ENCODE measurements around the gene SLC16A12.

SLC16A12 gene
- 0 reads per million in 3 donors for total RNA-seq

- Histone ChIP-seq H3K4me3 (ENCODE audit: insufficient read depth, low read depth, low read length, poor library complexity, severe bottlenecking) (no peak within 1 kb of the TSS), H3K9me3 (ENCODE audit: control insufficient read depth, low read length) (no peaks in the 10 kb centered on the region), H3K36me3 (ENCODE audit: control insufficient read depth, insufficient read depth, low read length) (no peaks in the 10 kb centered on the region), H3K4me1 (ENCODE audit: control insufficient read depth, insufficient read depth, low read length, poor library complexity, severe bottlenecking) (no peaks in the 10 kb centered on the region), H3K27me3 (replicated peaks; ENCODE audit: control insufficient read depth, insufficient read depth, low read length, poor library complexity, severe bottlenecking) (peaks cover 15% of the 10 kb centered on the region), H3K27ac (ENCODE audit: insufficient read depth, low read length, poor library complexity, severe bottlenecking) (no peak within 1 kb of the TSS)
- no peak for DNase-seq
Observed at GRCh38 chr10:89535171-89536012, at the start of gene SLC16A12. TSS of gene SLC16A12 (minus strand) at chr10:89535594. CDS start at chr10:89462578, 73,016 bp downstream.

- H3K9me3 ChIP-seq (ENCODE audit: control insufficient read depth, low read length), result no peaks in the 10 kb centered on the region
- no peak overlapping the region for H3K27ac ChIP-seq (ENCODE audit: insufficient read depth, low read length, poor library complexity, severe bottlenecking)
- no peaks in the 10 kb centered on the region for H3K27me3 ChIP-seq (replicated peaks; ENCODE audit: control insufficient read depth, insufficient read depth, low read length, poor library complexity, severe bottlenecking)
- no peaks in the 10 kb centered on the region for H3K36me3 ChIP-seq (ENCODE audit: control insufficient read depth, insufficient read depth, low read length)
- no peak overlapping the region for H3K4me3 ChIP-seq (ENCODE audit: insufficient read depth, low read depth, low read length, poor library complexity, severe bottlenecking)
- no peak for DNase-seq
- no peaks in the 10 kb centered on the region for H3K4me1 ChIP-seq (ENCODE audit: control insufficient read depth, insufficient read depth, low read length, poor library complexity, severe bottlenecking)
Observed at GRCh38 chr10:89582022-89582421, 46.6 kb upstream of the SLC16A12 start.

GRCh38 chr10:89580243-89580642 is 44.8 kb upstream of the SLC16A12 start:
- H3K4me1 ChIP-seq (ENCODE audit: control insufficient read depth, insufficient read depth, low read length, poor library complexity, severe bottlenecking), result no peaks in the 10 kb centered on the region
- no peaks in the 10 kb centered on the region for H3K36me3 ChIP-seq (ENCODE audit: control insufficient read depth, insufficient read depth, low read length)
- DNase-seq, result no peak
- H3K27ac ChIP-seq (ENCODE audit: insufficient read depth, low read length, poor library complexity, severe bottlenecking), result no peak overlapping the region
- no peaks in the 10 kb centered on the region for H3K9me3 ChIP-seq (ENCODE audit: control insufficient read depth, low read length)
- H3K27me3 ChIP-seq (replicated peaks; ENCODE audit: control insufficient read depth, insufficient read depth, low read length, poor library complexity, severe bottlenecking), result no peaks in the 10 kb centered on the region
- H3K4me3 ChIP-seq (ENCODE audit: insufficient read depth, low read depth, low read length, poor library complexity, severe bottlenecking), result no peak overlapping the region

- no peak for DNase-seq
Observed at GRCh38 chr10:89576696-89577095, 41.3 kb upstream of the SLC16A12 start.

GRCh38 chr10:89576022-89576421 is 40.6 kb upstream of the SLC16A12 start:
- no peaks in the 10 kb centered on the region for H3K27me3 ChIP-seq (replicated peaks; ENCODE audit: control insufficient read depth, insufficient read depth, low read length, poor library complexity, severe bottlenecking)
- H3K36me3 ChIP-seq (ENCODE audit: control insufficient read depth, insufficient read depth, low read length), result no peaks in the 10 kb centered on the region
- no peaks in the 10 kb centered on the region for H3K9me3 ChIP-seq (ENCODE audit: control insufficient read depth, low read length)
- no peak overlapping the region for H3K27ac ChIP-seq (ENCODE audit: insufficient read depth, low read length, poor library complexity, severe bottlenecking)
- DNase-seq, result no peak
- no peaks in the 10 kb centered on the region for H3K4me1 ChIP-seq (ENCODE audit: control insufficient read depth, insufficient read depth, low read length, poor library complexity, severe bottlenecking)
- no peak overlapping the region for H3K4me3 ChIP-seq (ENCODE audit: insufficient read depth, low read depth, low read length, poor library complexity, severe bottlenecking)

More at GRCh38 chr10:89576696-89577095, 41.3 kb upstream of the SLC16A12 start:
- Histone ChIP-seq H3K27me3 (replicated peaks; ENCODE audit: control insufficient read depth, insufficient read depth, low read length, poor library complexity, severe bottlenecking) (no peaks in the 10 kb centered on the region), H3K27ac (ENCODE audit: insufficient read depth, low read length, poor library complexity, severe bottlenecking) (no peak overlapping the region), H3K4me3 (ENCODE audit: insufficient read depth, low read depth, low read length, poor library complexity, severe bottlenecking) (no peak overlapping the region), H3K9me3 (ENCODE audit: control insufficient read depth, low read length) (no peaks in the 10 kb centered on the region), H3K36me3 (ENCODE audit: control insufficient read depth, insufficient read depth, low read length) (no peaks in the 10 kb centered on the region), H3K4me1 (ENCODE audit: control insufficient read depth, insufficient read depth, low read length, poor library complexity, severe bottlenecking) (no peaks in the 10 kb centered on the region)

- Histone ChIP-seq H3K36me3 (ENCODE audit: control insufficient read depth, insufficient read depth, low read length) (no peaks in the 10 kb centered on the region), H3K27me3 (replicated peaks; ENCODE audit: control insufficient read depth, insufficient read depth, low read length, poor library complexity, severe bottlenecking) (no peaks in the 10 kb centered on the region), H3K4me1 (ENCODE audit: control insufficient read depth, insufficient read depth, low read length, poor library complexity, severe bottlenecking) (no peaks in the 10 kb centered on the region), H3K9me3 (ENCODE audit: control insufficient read depth, low read length) (no peaks in the 10 kb centered on the region), H3K4me3 (ENCODE audit: insufficient read depth, low read depth, low read length, poor library complexity, severe bottlenecking) (no peak overlapping the region), H3K27ac (ENCODE audit: insufficient read depth, low read length, poor library complexity, severe bottlenecking) (no peak overlapping the region)
- no peak for DNase-seq
Observed at GRCh38 chr10:89575031-89575430, 39.6 kb upstream of the SLC16A12 start.

- H3K27ac ChIP-seq (ENCODE audit: insufficient read depth, low read length, poor library complexity, severe bottlenecking), result no peak overlapping the region
- H3K4me1 ChIP-seq (ENCODE audit: control insufficient read depth, insufficient read depth, low read length, poor library complexity, severe bottlenecking), result no peaks in the 10 kb centered on the region
- no peak overlapping the region for H3K4me3 ChIP-seq (ENCODE audit: insufficient read depth, low read depth, low read length, poor library complexity, severe bottlenecking)
- no peaks in the 10 kb centered on the region for H3K9me3 ChIP-seq (ENCODE audit: control insufficient read depth, low read length)
- no peaks in the 10 kb centered on the region for H3K27me3 ChIP-seq (replicated peaks; ENCODE audit: control insufficient read depth, insufficient read depth, low read length, poor library complexity, severe bottlenecking)
- no peak for DNase-seq
- no peaks in the 10 kb centered on the region for H3K36me3 ChIP-seq (ENCODE audit: control insufficient read depth, insufficient read depth, low read length)
Observed at GRCh38 chr10:89574368-89574767, 39.0 kb upstream of the SLC16A12 start.

- Histone ChIP-seq H3K27ac (ENCODE audit: insufficient read depth, low read length, poor library complexity, severe bottlenecking) (no peak overlapping the region), H3K27me3 (replicated peaks; ENCODE audit: control insufficient read depth, insufficient read depth, low read length, poor library complexity, severe bottlenecking) (no peaks in the 10 kb centered on the region), H3K9me3 (ENCODE audit: control insufficient read depth, low read length) (no peaks in the 10 kb centered on the region), H3K4me1 (ENCODE audit: control insufficient read depth, insufficient read depth, low read length, poor library complexity, severe bottlenecking) (no peaks in the 10 kb centered on the region), H3K36me3 (ENCODE audit: control insufficient read depth, insufficient read depth, low read length) (no peaks in the 10 kb centered on the region), H3K4me3 (ENCODE audit: insufficient read depth, low read depth, low read length, poor library complexity, severe bottlenecking) (no peak overlapping the region)
- no peak for DNase-seq
Observed at GRCh38 chr10:89567576-89568245, 32.3 kb upstream of the SLC16A12 start.

- Histone ChIP-seq H3K36me3 (ENCODE audit: control insufficient read depth, insufficient read depth, low read length) (no peaks in the 10 kb centered on the region), H3K4me3 (ENCODE audit: insufficient read depth, low read depth, low read length, poor library complexity, severe bottlenecking) (no peak overlapping the region)
Observed at GRCh38 chr10:89566992-89567391, 31.6 kb upstream of the SLC16A12 start.

More at GRCh38 chr10:89566992-89567391, 31.6 kb upstream of the SLC16A12 start:
- Histone ChIP-seq H3K27me3 (replicated peaks; ENCODE audit: control insufficient read depth, insufficient read depth, low read length, poor library complexity, severe bottlenecking) (no peaks in the 10 kb centered on the region), H3K9me3 (ENCODE audit: control insufficient read depth, low read length) (no peaks in the 10 kb centered on the region), H3K27ac (ENCODE audit: insufficient read depth, low read length, poor library complexity, severe bottlenecking) (no peak overlapping the region), H3K4me1 (ENCODE audit: control insufficient read depth, insufficient read depth, low read length, poor library complexity, severe bottlenecking) (no peaks in the 10 kb centered on the region)
- DNase-seq, result no peak
